H1 (cell line): ENCODE measurements around the gene AVPR1A. TPM values are rescaled to one million over a fixed set of nuclear protein-coding genes. Genes with fewer than 3 reads are reported as not detected.

Source experiments
- CTCF ChIA-PET: fragments of 300-600 bp; sonication (Branson Sonifier 250); formaldehyde crosslinking; loops from one replicate; lab custom pipeline; 2021; ENCODE audit not compliant: partially characterized antibody; lab: Charles Lee
- POLR2A ChIA-PET: fragments of 300-600 bp; sonication (Branson Sonifier 250); formaldehyde crosslinking; loops from one replicate; lab custom pipeline; 2021; ENCODE audit warnings: inconsistent platforms; ENCODE audit not compliant: partially characterized antibody; lab: Charles Lee
- DNase-seq, 2 experiments: peaks; one replicate each; pipeline versions ENCODE4 v3.0.0 to v3.0.0-alpha.2; 2010 to 2022; ENCODE audit warnings: low spot score in 2 of 2, low read depth in 1 of 2, mixed read lengths in 1 of 2
- FAIRE-seq: peaks from 2 replicates; lab custom pipeline; 2011; peaks lifted over from hg19 to GRCh38; lab: Jason Lieb, UNC
- H2AFZ ChIP-seq: 2 replicates; pipeline ENCODE4 v1.8.1; 2012; ENCODE audit warnings: low read length, inconsistent platforms
- H2AK5ac ChIP-seq: 2 replicates; pipeline ENCODE4 v1.6.1; 2013; ENCODE audit warnings: low read depth, low read length
- H2BK120ac ChIP-seq: replicated peaks from 2 replicates; pipeline ENCODE3; 2013; ENCODE audit warnings: low read depth, low read length, inconsistent platforms
- H2BK12ac ChIP-seq: 2 replicates; pipeline ENCODE4 v1.6.1; 2013; ENCODE audit warnings: low read depth, low read length
- H2BK15ac ChIP-seq: 2 replicates; pipeline ENCODE4 v1.6.1; 2013; ENCODE audit warnings: low read length
- H2BK20ac ChIP-seq: 2 replicates; pipeline ENCODE4 v1.6.1; 2013; ENCODE audit warnings: low read length
- H2BK5ac ChIP-seq: 2 replicates; pipeline ENCODE4 v1.6.1; 2013; ENCODE audit warnings: low read depth, low read length
- H3K14ac ChIP-seq: 2 replicates; pipeline ENCODE4 v1.6.1; 2013; ENCODE audit warnings: inconsistent platforms; ENCODE audit not compliant: insufficient read length
- H3K18ac ChIP-seq: 2 replicates; pipeline ENCODE4 v1.6.1; 2013; ENCODE audit warnings: low read length; ENCODE audit errors: extremely low read depth
- H3K23ac ChIP-seq: 2 replicates; pipeline ENCODE4 v1.6.1; 2013; ENCODE audit warnings: inconsistent platforms; ENCODE audit not compliant: insufficient read length
- H3K23me2 ChIP-seq: 2 replicates; pipeline ENCODE4 v1.6.1; 2013; ENCODE audit warnings: low read depth, low read length
- H3K27ac ChIP-seq: 2 replicates; pipeline ENCODE4 v1.6.1; 2011; ENCODE audit warnings: low read depth, low read length, inconsistent platforms
- H3K27me3 ChIP-seq, 4 experiments: replicated peaks in 1 of 4; 1 replicate in 1 of 4; 2 replicates in 3 of 4; pipeline versions ENCODE4 v1.6.1 to v1.8.1; 2011 to 2013; ENCODE audit warnings: low read length in 3 of 4, mild to moderate bottlenecking in 3 of 4, inconsistent platforms in 2 of 4, mixed read lengths in 2 of 4, moderate library complexity in 1 of 4; ENCODE audit not compliant: control insufficient read depth in 3 of 4, insufficient read depth in 3 of 4; ENCODE audit errors: extremely low read depth in 1 of 4
- H3K36me3 ChIP-seq, 4 experiments: 2 replicates each; pipeline versions ENCODE4 v1.6.1 to v1.8.1; 2011 to 2013; ENCODE audit warnings: mild to moderate bottlenecking in 4 of 4, low read length in 3 of 4, moderate library complexity in 2 of 4, control low read depth in 1 of 4, inconsistent platforms in 1 of 4; ENCODE audit not compliant: insufficient read depth in 4 of 4, control insufficient read depth in 2 of 4
- H3K4ac ChIP-seq: replicated peaks from 2 replicates; pipeline ENCODE3; 2013; ENCODE audit warnings: low read length, low read depth, mixed read lengths, inconsistent platforms; ENCODE audit not compliant: insufficient read length
- H3K4me1 ChIP-seq, 4 experiments: replicated peaks in 1 of 4; 1 replicate in 1 of 4; 2 replicates in 3 of 4; pipeline versions ENCODE4 v1.6.1 to v1.8.1; 2011 to 2013; ENCODE audit warnings: low read length in 3 of 4, inconsistent platforms in 2 of 4, mixed read lengths in 1 of 4; ENCODE audit not compliant: insufficient read depth in 4 of 4, control insufficient read depth in 3 of 4
- H3K4me2 ChIP-seq, 2 experiments: 2 replicates each; pipeline versions ENCODE4 v1.6.1 to v1.8.1; 2011 to 2013; ENCODE audit warnings: low read depth in 2 of 2, low read length in 2 of 2, control low read depth in 1 of 2, inconsistent platforms in 1 of 2, mild to moderate bottlenecking in 1 of 2; ENCODE audit not compliant: insufficient read depth in 1 of 2
- H3K4me3 ChIP-seq, 4 experiments: fragments of 200-600, 300-600 bp in 1 of 4; sonication (generic), shearing (Covaris generic), sonication (Bioruptor Twin) in 1 of 4; 2 replicates each; pipeline versions ENCODE4 v1.5.1 to v1.8.1; 2011 to 2016; ENCODE audit warnings: low read length in 4 of 4, low read depth in 3 of 4, control low read depth in 2 of 4, inconsistent platforms in 2 of 4, mild to moderate bottlenecking in 2 of 4, mixed read lengths in 1 of 4, moderate library complexity in 1 of 4; ENCODE audit not compliant: insufficient read depth in 2 of 4; ENCODE audit errors: extremely low read depth in 1 of 4
- H3K56ac ChIP-seq: replicated peaks from 2 replicates; pipeline ENCODE3; 2013; ENCODE audit warnings: low read depth, mild to moderate bottlenecking, mixed read lengths, low read length, inconsistent platforms; ENCODE audit not compliant: insufficient read length
- H3K79me1 ChIP-seq: 2 replicates; pipeline ENCODE4 v1.6.1; 2013; ENCODE audit warnings: low read depth, low read length, control low read depth
- H3K79me2 ChIP-seq, 2 experiments: 2 replicates each; pipeline versions ENCODE4 v1.6.1 to v1.8.1; 2012 to 2013; ENCODE audit warnings: low read length in 2 of 2, mild to moderate bottlenecking in 2 of 2, inconsistent platforms in 1 of 2; ENCODE audit not compliant: insufficient read depth in 2 of 2, control insufficient read depth in 1 of 2
- H3K9ac ChIP-seq, 4 experiments: replicated peaks in 1 of 4; 1 replicate in 1 of 4; 2 replicates in 3 of 4; pipeline versions ENCODE4 v1.6.1 to v1.8.1; 2011 to 2013; ENCODE audit warnings: low read depth in 3 of 4, low read length in 3 of 4, control low read depth in 2 of 4, mild to moderate bottlenecking in 2 of 4, moderate library complexity in 2 of 4, inconsistent platforms in 1 of 4; ENCODE audit errors: extremely low read depth in 1 of 4
- H3K9me3 ChIP-seq, 2 experiments: 2 replicates each; pipeline versions ENCODE4 v1.6.1 to v1.8.1; 2012 to 2013; ENCODE audit warnings: mild to moderate bottlenecking in 2 of 2, moderate library complexity in 2 of 2, control low read depth in 1 of 2, inconsistent platforms in 1 of 2, low read depth in 1 of 2, low read length in 1 of 2, mixed read lengths in 1 of 2; ENCODE audit not compliant: insufficient read depth in 2 of 2
- H4K20me1 ChIP-seq, 2 experiments: replicated peaks in 1 of 2; 2 replicates each; pipeline versions ENCODE3 to v1.8.1; 2011 to 2013; ENCODE audit warnings: inconsistent platforms in 2 of 2, low read length in 2 of 2, mild to moderate bottlenecking in 1 of 2; ENCODE audit not compliant: insufficient read depth in 2 of 2, control insufficient read depth in 1 of 2
- H4K5ac ChIP-seq: 2 replicates; pipeline ENCODE4 v1.6.1; 2013; ENCODE audit warnings: low read length, low read depth, mixed read lengths, inconsistent platforms; ENCODE audit not compliant: insufficient read length
- H4K8ac ChIP-seq: 2 replicates; pipeline ENCODE4 v1.8.0; 2013; ENCODE audit warnings: mild to moderate bottlenecking, moderate library complexity, low read length, inconsistent platforms; ENCODE audit not compliant: insufficient read depth; ENCODE audit errors: extremely low read depth
- H4K91ac ChIP-seq: replicated peaks from 2 replicates; pipeline ENCODE3; 2013; ENCODE audit warnings: low read length, mixed read lengths, inconsistent platforms; ENCODE audit not compliant: insufficient read length
- BCL11A ChIP-seq, 2 experiments: IDR thresholded peaks; one replicate each; pipeline ENCODE4 v1.6.1; 2011; ENCODE audit warnings: low read depth in 2 of 2, low read length in 2 of 2, mild to moderate bottlenecking in 2 of 2
- RBBP5 ChIP-seq: IDR thresholded peaks from 2 replicates; pipeline ENCODE4 v1.7.1; 2012; ENCODE audit warnings: low read depth, mild to moderate bottlenecking, inconsistent platforms, low read length, moderate library complexity, borderline replicate concordance
- SIN3A ChIP-seq, 2 experiments: IDR thresholded peaks in 1 of 2; conservative IDR thresholded peaks in 1 of 2; 2 replicates each; pipeline ENCODE4 v1.6.1; 2011 to 2012; ENCODE audit warnings: low read length in 2 of 2, improper control_type of control experiment in 1 of 2, low read depth in 1 of 2, mild to moderate bottlenecking in 1 of 2
- TBP ChIP-seq: IDR thresholded peaks from 2 replicates; pipeline ENCODE4 v1.6.1; 2011; ENCODE audit warnings: low read depth, low read length, improper control_type of control experiment
- WGBS, 2 experiments: shearing (Covaris generic) in 1 of 2; methylation state at CpG; one replicate each; pipeline versions ENCODE4 v1.1.6 to v1.1.7; 2013 to 2015; ENCODE audit warnings: low lambda C conversion rate in 2 of 2, mixed read lengths in 2 of 2, inconsistent platforms in 1 of 2, low coverage in 1 of 2, missing lambda C conversion rate in 1 of 2; ENCODE audit not compliant: insufficient replicate concordance in 2 of 2, insufficient coverage in 1 of 2, insufficient read length in 1 of 2; ENCODE audit errors: extremely low coverage in 1 of 2, missing lambda C conversion rate in 1 of 2; 5-methylcytosine and 5-hydroxymethylcytosine counted together
- long read RNA-seq, 2 experiments: library from RNA in 1 of 2; library from capped mRNA in 1 of 2; stranded (forward); transcript quantifications; one replicate each; pipeline ENCODE4 v2.0.0, GENCODE V29; 2021; ENCODE audit warnings: inconsistent platforms in 1 of 2
- polyA minus RNA-seq, 3 experiments: library from RNA; depleted of rRNA, polyadenylated mRNA; stranded (reverse); fragments of >200 nt; gene quantifications; 1 replicate in 2 of 3; 2 replicates in 1 of 3; pipeline ENCODE4 v1.2.3, GENCODE V29; 2011
- polyA plus RNA-seq, 7 experiments: library from polyadenylated mRNA; depleted of rRNA in 3 of 7; stranded (reverse) in 5 of 7; unstranded in 2 of 7; fragments of >200 nt in 5 of 7; fragments of 200-250 nt in 2 of 7; gene quantifications; 1 replicate in 5 of 7; 2 replicates in 1 of 7; 4 replicates in 1 of 7; pipeline versions ENCODE4 v1.2.1 to v1.2.3, GENCODE V29; 2011 to 2013; ENCODE audit warnings: missing spikeins in 2 of 7, mixed read lengths in 2 of 7
- total RNA-seq: library from RNA; stranded (reverse); fragmentation: NEBNext Ultra II Directional; extraction: Animal tissue kit (Norgen Biotek cat#: 25700); gene quantifications from 2 replicates; pipeline ENCODE4 v1.2.1, GENCODE V29; 2021
- TF ChIP-seq, protein P1 (sequence below): IDR thresholded peaks from 2 replicates; pipeline ENCODE4 v1.6.1; 2012; ENCODE audit warnings: inconsistent platforms
- TF ChIP-seq, protein P2 (sequence below): IDR thresholded peaks from 2 replicates; pipeline ENCODE4 v1.6.1; 2012; ENCODE audit warnings: inconsistent platforms

AVPR1A gene
- total RNA-seq (0.11 and 0.20 TPM in 2 replicates), polyA plus RNA-seq (2011; rRNA removed) (0.13 and 0.14 TPM in 2 replicates), polyA minus RNA-seq (2011; rRNA and poly(A)+ RNA removed) (0.13 and 0.49 TPM in 2 replicates)
- 0.09 TPM for polyA plus RNA-seq (2011; cell fraction: cytosol; rRNA removed)
- 0.01 TPM for polyA plus RNA-seq (2011; cell fraction: nucleus; rRNA removed)
- 0.09 to 0.11 TPM (median 0.11 TPM) in 3 of 4 replicates, not detected in the other for polyA plus RNA-seq (2012, experiment 1 of 2)
- polyA plus RNA-seq (2012, experiment 2 of 2), result not detected
- polyA plus RNA-seq (2013, experiment 1 of 2), result 0.12 TPM
- polyA plus RNA-seq (2013, experiment 2 of 2), result 0.29 TPM
- polyA minus RNA-seq (2011; cell fraction: cytosol; rRNA and poly(A)+ RNA removed), result 0.15 TPM
- polyA minus RNA-seq (2011; cell fraction: nucleus; rRNA and poly(A)+ RNA removed), result 0.30 TPM
- long read RNA-seq, experiment 1, result 0 reads
- long read RNA-seq, experiment 2, result 0 reads

DNA sequence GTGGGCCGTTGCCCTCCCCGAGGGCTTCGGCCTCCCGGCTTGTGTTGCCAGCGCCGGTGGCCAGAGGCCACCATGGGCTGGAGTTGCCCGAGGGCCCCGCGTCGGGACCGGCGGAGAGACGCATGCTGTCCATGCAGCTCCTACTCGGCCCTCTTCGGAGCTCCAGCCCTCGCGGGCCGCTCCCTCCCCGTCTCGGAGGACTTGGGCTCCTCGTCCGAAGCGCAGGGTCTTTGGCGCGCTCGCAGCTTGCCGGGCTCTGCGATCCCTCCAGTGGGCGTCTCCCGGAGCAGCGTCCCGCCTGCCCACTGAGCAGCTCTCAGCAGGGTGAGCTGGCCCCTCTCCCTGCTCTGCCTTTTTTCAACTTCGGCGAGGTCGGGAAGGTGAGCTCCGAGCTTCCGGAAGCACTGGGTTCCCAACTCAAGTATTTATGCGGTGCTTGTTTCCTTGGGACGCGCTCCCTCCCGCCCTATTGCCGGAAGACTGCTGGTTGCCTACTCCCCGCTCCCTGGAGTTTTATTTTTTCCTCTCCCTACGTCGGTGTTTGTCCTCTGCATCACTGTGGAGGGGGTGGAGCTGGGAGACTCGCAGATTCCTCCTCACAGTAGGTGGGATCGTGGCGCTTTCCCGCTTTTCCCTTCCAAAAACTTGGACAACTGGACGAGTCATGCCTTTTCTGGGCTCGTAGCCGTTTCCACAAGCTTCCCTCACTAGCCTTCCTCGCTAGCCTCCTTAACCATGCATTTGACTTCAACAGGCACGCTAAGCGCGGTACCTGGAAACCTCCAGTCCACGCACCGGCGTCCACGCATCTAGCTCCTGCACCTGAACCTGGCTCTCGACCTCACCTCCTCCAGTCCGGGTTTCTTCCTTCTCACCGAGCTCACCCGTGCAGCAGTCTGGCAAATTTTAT lies at the start of gene AVPR1A:
TSS of gene AVPR1A (minus strand) at position 489 of the 910 bp plus-strand sequence. CDS start at position 124, 365 bp downstream.
- Histone ChIP-seq H3K23ac (no peak within 1 kb of the TSS), H3K9me3 (peaks cover 0 to 6% of the 10 kb centered on the region in 2 experiments; a peak in 2 of 4 replicates), H3K18ac (peak within 1 kb of the TSS; percentile 39), H3K27ac (no peak within 1 kb of the TSS), H3K56ac (no peak within 1 kb of the TSS), H3K4me1 (peaks cover 0 to 13% (median 9%) of the 10 kb centered on the region in 4 experiments; a peak in 5 of 7 replicates), H2BK15ac (peak within 1 kb of the TSS; percentile 53; the same call in 1 of the 2 replicates), H2BK12ac (peak within 1 kb of the TSS; percentile 30; the same call in 1 of the 2 replicates), H4K5ac (no peak within 1 kb of the TSS), H4K91ac (peak within 1 kb of the TSS; percentile 34), H4K8ac (peak within 1 kb of the TSS; percentile 3), H2BK20ac (no peak within 1 kb of the TSS), H3K9ac (peak within 1 kb of the TSS in 2 of 4 experiments; percentile 13 to 28; a peak in 3 of 7 replicates), H3K79me1 (no peaks in the 10 kb centered on the region), H3K4me3 (peak within 1 kb of the TSS; percentile 46 to 65 (median 58)), H3K36me3 (no peaks in the 10 kb centered on the region), H3K4ac (no peak within 1 kb of the TSS), H4K20me1 (peaks cover 2 to 5% of the 10 kb centered on the region in 2 experiments), H3K23me2 (peaks cover 22% of the 10 kb centered on the region), H3K14ac (no peak within 1 kb of the TSS), H2BK5ac (no peak within 1 kb of the TSS), H2AK5ac (no peak within 1 kb of the TSS), H2AFZ (peak within 1 kb of the TSS; percentile 90), H3K79me2 (no peaks in the 10 kb centered on the region), H3K27me3 (peaks cover 17 to 41% (median 34%) of the 10 kb centered on the region in 4 experiments), H3K4me2 (peak within 1 kb of the TSS; percentile 97 to 98), H2BK120ac (no peak within 1 kb of the TSS)
- WGBS, 2 experiments, result 2% methylated on average over 63 of the region's 64 CpGs; no CpG with 5 or more reads in 1 of the 2 experiments
- DNase-seq, result peak; percentile 27 to 83
- no peak for FAIRE-seq
- POLR2A ChIA-PET, result interaction anchor here (1.6 kb wide), 1 partner anchor 178 kb away, joined by 3 read pairs; no protein-coding TSS in a partner anchor
- CTCF ChIA-PET, result interaction anchor here (0.7 to 2.9 kb wide), 28 partner anchors 10 to 379 kb away, joined by 3 to 19 read pairs (median 4); no protein-coding TSS in a partner anchor
- TF ChIP-seq RBBP5, result peak; percentile 94
- TF ChIP-seq SIN3A (conservative IDR thresholded peaks at IDR 0.05 in 1 of 2, IDR thresholded peaks at IDR 0.05 in 1 of 2; ENCODE audit: low read depth in 1 of 2, low read length in 2 of 2), result 0 out of 4 replicates have a peak, but pooled peaks of 1 of the 2 experiments have one; percentile 13
- no peak for TF ChIP-seq BCL11A (IDR thresholded peaks at IDR 0.05; ENCODE audit: low read depth in 2 of 2, low read length in 2 of 2)
- TF ChIP-seq, protein P1, sequence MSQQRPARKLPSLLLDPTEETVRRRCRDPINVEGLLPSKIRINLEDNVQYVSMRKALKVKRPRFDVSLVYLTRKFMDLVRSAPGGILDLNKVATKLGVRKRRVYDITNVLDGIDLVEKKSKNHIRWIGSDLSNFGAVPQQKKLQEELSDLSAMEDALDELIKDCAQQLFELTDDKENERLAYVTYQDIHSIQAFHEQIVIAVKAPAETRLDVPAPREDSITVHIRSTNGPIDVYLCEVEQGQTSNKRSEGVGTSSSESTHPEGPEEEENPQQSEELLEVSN, result peak; percentile 67
- TF ChIP-seq, protein P2, sequence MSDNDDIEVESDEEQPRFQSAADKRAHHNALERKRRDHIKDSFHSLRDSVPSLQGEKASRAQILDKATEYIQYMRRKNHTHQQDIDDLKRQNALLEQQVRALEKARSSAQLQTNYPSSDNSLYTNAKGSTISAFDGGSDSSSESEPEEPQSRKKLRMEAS, result 0 out of 2 replicates have a peak, but pooled peaks have one; percentile 18
- TF ChIP-seq TBP, result no peak
